Measurements from ENCODE around the gene PIEZO2. TPM values are rescaled to one million over a fixed set of nuclear protein-coding genes. Genes with fewer than 3 reads are reported as not detected.

Gene PIEZO2
- total RNA-seq, 2 donors from 2014 or later, result 0.63 to 3.0 TPM

- Histone ChIP-seq H3K27me3 (no peaks in the 10 kb centered on the region), H3K36me3 (no peaks in the 10 kb centered on the region), H3K27ac (no peak overlapping the region), H3K4me3 (no peak overlapping the region), H3K4me1 (no peaks in the 10 kb centered on the region), H3K9me3 (peaks cover 0 to 9% of the 10 kb centered on the region in 2 donors)
- no peak for DNase-seq (ENCODE audit: low spot score)
- TF ChIP-seq CTCF (IDR thresholded peaks at IDR 0.05), result no peak
Observed at GRCh38 chr18:10770264-10770663, 379.1 kb downstream of the PIEZO2 start.

- H3K27ac ChIP-seq, result no peak overlapping the region
- H3K27me3 ChIP-seq, result no peaks in the 10 kb centered on the region
- peaks cover 0 to 9% of the 10 kb centered on the region in 2 donors for H3K9me3 ChIP-seq
- no peaks in the 10 kb centered on the region for H3K36me3 ChIP-seq
- no peak for DNase-seq (ENCODE audit: low spot score)
- no peaks in the 10 kb centered on the region for H3K4me1 ChIP-seq
- H3K4me3 ChIP-seq, result no peak overlapping the region
- TF ChIP-seq CTCF (IDR thresholded peaks at IDR 0.05), result no peak
Observed at GRCh38 chr18:10768221-10768620, 381.1 kb downstream of the PIEZO2 start.

GRCh38 chr18:10767658-10768057 is 381.7 kb downstream of the PIEZO2 start:
- Histone ChIP-seq H3K4me3 (no peak overlapping the region), H3K27me3 (no peaks in the 10 kb centered on the region), H3K36me3 (no peaks in the 10 kb centered on the region), H3K27ac (no peak overlapping the region), H3K4me1 (no peaks in the 10 kb centered on the region), H3K9me3 (peaks cover 0 to 9% of the 10 kb centered on the region in 2 donors)
- no peak for DNase-seq (ENCODE audit: low spot score)
- no peak for TF ChIP-seq CTCF (IDR thresholded peaks at IDR 0.05)

- Histone ChIP-seq H3K4me3 (no peak overlapping the region), H3K27ac (no peak overlapping the region), H3K27me3 (no peaks in the 10 kb centered on the region), H3K4me1 (no peaks in the 10 kb centered on the region), H3K9me3 (no peaks in the 10 kb centered on the region), H3K36me3 (no peaks in the 10 kb centered on the region)
- DNase-seq (ENCODE audit: low spot score), result no peak
- TF ChIP-seq CTCF (IDR thresholded peaks at IDR 0.05), result no peak
Observed at GRCh38 chr18:10760986-10761385, 388.4 kb downstream of the PIEZO2 start.

GRCh38 chr18:10759241-10759640 is 390.1 kb downstream of the PIEZO2 start:
- DNase-seq (ENCODE audit: low spot score), result no peak

More at GRCh38 chr18:10759241-10759640, 390.1 kb downstream of the PIEZO2 start:
- no peaks in the 10 kb centered on the region for H3K27me3 ChIP-seq
- no peaks in the 10 kb centered on the region for H3K9me3 ChIP-seq
- no peak overlapping the region for H3K27ac ChIP-seq
- H3K4me1 ChIP-seq, result no peaks in the 10 kb centered on the region
- H3K36me3 ChIP-seq, result no peaks in the 10 kb centered on the region
- no peak overlapping the region for H3K4me3 ChIP-seq
- TF ChIP-seq CTCF (IDR thresholded peaks at IDR 0.05), result no peak

Measured in right atrium auricular region (tissue), 2 donors.